ENCODE results near the gene CNTN2. TPM values are rescaled to one million over a fixed set of nuclear protein-coding genes. Genes with fewer than 3 reads are reported as not detected.
A peak's percentile ranks its signal among the peaks of the same experiment; 100 is the strongest.

CNTN2 gene
- total RNA-seq, 2 donors from 2014 or later = 0.13 TPM; not detected in 1

- H3K27me3 Mint-ChIP-seq (ENCODE audit: insufficient read depth) = peaks cover 15% of the 10 kb centered on the region
- no peak overlapping the region for H3K4me3 Mint-ChIP-seq
- H3K36me3 Mint-ChIP-seq (ENCODE audit: low read depth) = peaks cover 4% of the 10 kb centered on the region
- no peaks in the 10 kb centered on the region for H3K9me3 Mint-ChIP-seq
- no peaks in the 10 kb centered on the region for H3K27me3 ChIP-seq (ENCODE audit: control insufficient read depth, insufficient read depth, low read length, poor library complexity, severe bottlenecking)
- WGBS, 2 experiments (ENCODE audit: insufficient coverage in 1 of 2, insufficient read length in 1 of 2) = 89 to 95% methylated on average over 6 to 8 of the region's 8 CpGs
- no peaks in the 10 kb centered on the region for H3K9me3 ChIP-seq (ENCODE audit: control insufficient read depth, low read length)
- TF ChIP-seq, protein P1, sequence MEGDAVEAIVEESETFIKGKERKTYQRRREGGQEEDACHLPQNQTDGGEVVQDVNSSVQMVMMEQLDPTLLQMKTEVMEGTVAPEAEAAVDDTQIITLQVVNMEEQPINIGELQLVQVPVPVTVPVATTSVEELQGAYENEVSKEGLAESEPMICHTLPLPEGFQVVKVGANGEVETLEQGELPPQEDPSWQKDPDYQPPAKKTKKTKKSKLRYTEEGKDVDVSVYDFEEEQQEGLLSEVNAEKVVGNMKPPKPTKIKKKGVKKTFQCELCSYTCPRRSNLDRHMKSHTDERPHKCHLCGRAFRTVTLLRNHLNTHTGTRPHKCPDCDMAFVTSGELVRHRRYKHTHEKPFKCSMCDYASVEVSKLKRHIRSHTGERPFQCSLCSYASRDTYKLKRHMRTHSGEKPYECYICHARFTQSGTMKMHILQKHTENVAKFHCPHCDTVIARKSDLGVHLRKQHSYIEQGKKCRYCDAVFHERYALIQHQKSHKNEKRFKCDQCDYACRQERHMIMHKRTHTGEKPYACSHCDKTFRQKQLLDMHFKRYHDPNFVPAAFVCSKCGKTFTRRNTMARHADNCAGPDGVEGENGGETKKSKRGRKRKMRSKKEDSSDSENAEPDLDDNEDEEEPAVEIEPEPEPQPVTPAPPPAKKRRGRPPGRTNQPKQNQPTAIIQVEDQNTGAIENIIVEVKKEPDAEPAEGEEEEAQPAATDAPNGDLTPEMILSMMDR (conservative IDR thresholded peaks at IDR 0.05) = no peak
- no peak for DNase-seq
- H3K4me3 ChIP-seq (ENCODE audit: low read length) = no peak overlapping the region
- H3K4me1 ChIP-seq (ENCODE audit: control insufficient read depth, insufficient read depth, low read length) = peaks cover 17% of the 10 kb centered on the region
- no peak overlapping the region for H3K9ac ChIP-seq (ENCODE audit: extremely low read depth, low read length, poor library complexity, severe bottlenecking)
- H3K27ac ChIP-seq (ENCODE audit: low read depth, low read length) = no peak overlapping the region
- peaks cover 5% of the 10 kb centered on the region for H3K36me3 ChIP-seq (ENCODE audit: control insufficient read depth, insufficient read depth, low read length)
- H3K4me1 Mint-ChIP-seq = peaks cover 22% of the 10 kb centered on the region
- H3K27ac Mint-ChIP-seq = no peak overlapping the region
These were observed 34.1 kb upstream of the CNTN2 start for GRCh38 chr1:205008896-205009295.

GRCh38 chr1:205009670-205010069 is 33.3 kb upstream of the CNTN2 start:
- no peak for DNase-seq
- 93 to 96% methylated on average over 9 to 12 of the region's 12 CpGs for WGBS, 2 experiments (ENCODE audit: insufficient coverage in 1 of 2, insufficient read length in 1 of 2)
- Mint-ChIP-seq H3K9me3 (no peaks in the 10 kb centered on the region), H3K36me3 (ENCODE audit: low read depth) (peaks cover 4% of the 10 kb centered on the region), H3K27ac (no peak overlapping the region), H3K4me1 (peaks cover 24% of the 10 kb centered on the region), H3K27me3 (ENCODE audit: insufficient read depth) (peaks cover 9% of the 10 kb centered on the region), H3K4me3 (no peak overlapping the region)
- Histone ChIP-seq H3K27me3 (ENCODE audit: control insufficient read depth, insufficient read depth, low read length, poor library complexity, severe bottlenecking) (no peaks in the 10 kb centered on the region), H3K4me3 (ENCODE audit: low read length) (no peak overlapping the region), H3K9me3 (ENCODE audit: control insufficient read depth, low read length) (no peaks in the 10 kb centered on the region), H3K36me3 (ENCODE audit: control insufficient read depth, insufficient read depth, low read length) (peaks cover 5% of the 10 kb centered on the region), H3K27ac (ENCODE audit: low read depth, low read length) (no peak overlapping the region), H3K4me1 (ENCODE audit: control insufficient read depth, insufficient read depth, low read length) (peaks cover 18% of the 10 kb centered on the region), H3K9ac (ENCODE audit: extremely low read depth, low read length, poor library complexity, severe bottlenecking) (no peak overlapping the region)
- TF ChIP-seq, protein P1 (conservative IDR thresholded peaks at IDR 0.05) = no peak

DNA sequence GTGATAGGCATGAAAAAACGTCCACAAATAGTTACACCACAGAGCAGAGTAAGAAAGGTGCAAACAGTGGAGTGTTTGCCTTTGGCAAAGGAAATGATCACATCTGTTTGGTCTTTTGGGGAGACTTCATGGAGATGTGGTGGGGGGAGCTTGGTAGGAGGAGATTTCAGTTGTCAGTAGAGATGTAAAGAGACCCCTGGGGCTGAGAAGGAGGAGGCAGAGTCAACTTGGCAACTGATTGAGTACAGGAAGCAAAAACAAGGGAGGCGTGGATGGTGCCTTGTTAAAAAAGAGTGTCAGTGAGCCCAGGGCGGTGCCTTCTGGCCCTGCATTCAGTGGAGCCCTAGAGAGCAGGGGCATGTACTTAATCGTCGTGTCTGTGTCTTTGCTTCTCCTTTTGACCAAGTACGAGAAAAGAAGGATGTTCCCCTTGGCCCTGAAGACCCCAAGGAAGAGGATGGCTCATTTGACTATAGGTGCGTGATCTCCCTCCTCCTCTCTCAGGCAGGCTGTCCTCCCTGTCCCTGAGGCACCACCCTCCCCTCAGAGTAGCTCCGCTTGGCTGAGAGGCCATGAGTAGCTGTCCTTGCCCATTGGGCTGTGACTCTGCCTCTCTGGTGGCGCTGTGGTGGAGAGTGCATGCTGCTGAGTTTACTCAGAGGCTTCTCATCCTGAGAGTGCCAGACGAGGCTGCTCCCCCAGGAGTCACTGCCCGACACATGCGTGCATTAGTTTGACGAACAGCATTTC is 30.4 kb upstream of the CNTN2 start:
- Mint-ChIP-seq H3K4me1 (peaks cover 24% of the 10 kb centered on the region), H3K4me3 (no peak overlapping the region), H3K36me3 (ENCODE audit: low read depth) (peaks cover 3% of the 10 kb centered on the region), H3K27me3 (ENCODE audit: insufficient read depth) (no peaks in the 10 kb centered on the region), H3K9me3 (no peaks in the 10 kb centered on the region), H3K27ac (no peak overlapping the region)
- no peaks in the 10 kb centered on the region for H3K27me3 ChIP-seq (ENCODE audit: control insufficient read depth, insufficient read depth, low read length, poor library complexity, severe bottlenecking)
- WGBS, 2 experiments (ENCODE audit: insufficient coverage in 1 of 2, insufficient read length in 1 of 2) = 69 to 76% methylated on average over 6 to 13 of the region's 13 CpGs
- no peak overlapping the region for H3K4me3 ChIP-seq (ENCODE audit: low read length)
- no peaks in the 10 kb centered on the region for H3K36me3 ChIP-seq (ENCODE audit: control insufficient read depth, insufficient read depth, low read length)
- H3K9me3 ChIP-seq (ENCODE audit: control insufficient read depth, low read length) = no peaks in the 10 kb centered on the region
- TF ChIP-seq, protein P1 (conservative IDR thresholded peaks at IDR 0.05) = no peak
- DNase-seq = peak; percentile 75
- H3K4me1 ChIP-seq (ENCODE audit: control insufficient read depth, insufficient read depth, low read length) = peaks cover 18% of the 10 kb centered on the region
- no peak overlapping the region for H3K9ac ChIP-seq (ENCODE audit: extremely low read depth, low read length, poor library complexity, severe bottlenecking)
- no peak overlapping the region for H3K27ac ChIP-seq (ENCODE audit: low read depth, low read length)

Measured in endodermal cell (in vitro differentiated cells).